HEK293T (cell line): ENCODE results near the gene CFAP157.

Experiments used
- CTCF ChIA-PET: fragments of 350-600 bp; formaldehyde crosslinking; extraction: SDS; loops from one replicate; lab custom pipeline; 2021; ENCODE audit warnings: antibody characterized with exemption, inconsistent platforms; lab: Yijun Ruan, JAX
- POLR2A ChIA-PET: fragments of 350-600 bp; formaldehyde crosslinking; extraction: SDS; loops from one replicate; lab custom pipeline; 2020; ENCODE audit warnings: antibody characterized with exemption, inconsistent platforms; lab: Yijun Ruan, JAX
- DNase-seq: peaks from one replicate; pipeline ENCODE4 v3.0.0; 2012; ENCODE audit warnings: mixed read lengths; ENCODE audit errors: extremely low spot score
- ARNT ChIP-seq: fragments of 450-650 bp; IDR thresholded peaks from 2 replicates; pipeline ENCODE4 v1.6.1; 2017; ENCODE audit warnings: mild to moderate bottlenecking
- BHLHE40 ChIP-seq: fragments of 450-650 bp; IDR thresholded peaks from 2 replicates; pipeline ENCODE4 v1.6.1; 2016; ENCODE audit warnings: mild to moderate bottlenecking, moderate library complexity, borderline replicate concordance
- CTBP1 ChIP-seq: fragments of 450-650 bp; IDR thresholded peaks from 2 replicates; pipeline ENCODE4 v1.6.1; 2016; ENCODE audit warnings: borderline replicate concordance
- ELF4 ChIP-seq: fragments of 450-650 bp; IDR thresholded peaks from 2 replicates; pipeline ENCODE4 v1.6.1; 2017; ENCODE audit warnings: antibody characterized with exemption
- FOXA1 ChIP-seq: fragments of 450-650 bp; IDR thresholded peaks from 2 replicates; pipeline ENCODE4 v1.6.1; 2016; ENCODE audit warnings: mild to moderate bottlenecking
- FOXK2 ChIP-seq: fragments of 450-650 bp; IDR thresholded peaks from 2 replicates; pipeline ENCODE4 v1.6.1; 2016; ENCODE audit warnings: mild to moderate bottlenecking
- FOXM1 ChIP-seq: fragments of 450-650 bp; IDR thresholded peaks from 2 replicates; pipeline ENCODE4 v1.6.1; 2017; ENCODE audit warnings: mild to moderate bottlenecking, borderline replicate concordance
- HDGF ChIP-seq: fragments of 450-650 bp; IDR thresholded peaks from 2 replicates; pipeline ENCODE4 v1.6.1; 2017; ENCODE audit warnings: antibody characterized with exemption, borderline replicate concordance
- L3MBTL2 ChIP-seq: fragments of 450-650 bp; conservative IDR thresholded peaks from 2 replicates; pipeline ENCODE4 v1.6.1; 2016; ENCODE audit warnings: mild to moderate bottlenecking
- LEF1 ChIP-seq: fragments of 450-650 bp; IDR thresholded peaks from 2 replicates; pipeline ENCODE4 v1.6.1; 2017; ENCODE audit warnings: mild to moderate bottlenecking, borderline replicate concordance
- NFRKB ChIP-seq: fragments of 450-650 bp; IDR thresholded peaks from 2 replicates; pipeline ENCODE4 v1.6.1; 2016; ENCODE audit warnings: mild to moderate bottlenecking, moderate library complexity
- SP1 ChIP-seq: fragments of 450-650 bp; IDR thresholded peaks from 2 replicates; pipeline ENCODE4 v1.6.1; 2017
- SUZ12 ChIP-seq: fragments of 450-650 bp; IDR thresholded peaks from 2 replicates; pipeline ENCODE4 v1.6.1; 2016; ENCODE audit warnings: mild to moderate bottlenecking
- TARDBP ChIP-seq: fragments of 450-650 bp; IDR thresholded peaks from 2 replicates; pipeline ENCODE4 v1.6.1; 2016
- ZNF384 ChIP-seq: fragments of 450-650 bp; IDR thresholded peaks from 2 replicates; pipeline ENCODE4 v1.6.1; 2016
- TF ChIP-seq, protein P1 (sequence below): fragments of 450-650 bp; IDR thresholded peaks from 2 replicates; pipeline ENCODE4 v1.6.1; 2016

The CFAP157 gene

DNA sequence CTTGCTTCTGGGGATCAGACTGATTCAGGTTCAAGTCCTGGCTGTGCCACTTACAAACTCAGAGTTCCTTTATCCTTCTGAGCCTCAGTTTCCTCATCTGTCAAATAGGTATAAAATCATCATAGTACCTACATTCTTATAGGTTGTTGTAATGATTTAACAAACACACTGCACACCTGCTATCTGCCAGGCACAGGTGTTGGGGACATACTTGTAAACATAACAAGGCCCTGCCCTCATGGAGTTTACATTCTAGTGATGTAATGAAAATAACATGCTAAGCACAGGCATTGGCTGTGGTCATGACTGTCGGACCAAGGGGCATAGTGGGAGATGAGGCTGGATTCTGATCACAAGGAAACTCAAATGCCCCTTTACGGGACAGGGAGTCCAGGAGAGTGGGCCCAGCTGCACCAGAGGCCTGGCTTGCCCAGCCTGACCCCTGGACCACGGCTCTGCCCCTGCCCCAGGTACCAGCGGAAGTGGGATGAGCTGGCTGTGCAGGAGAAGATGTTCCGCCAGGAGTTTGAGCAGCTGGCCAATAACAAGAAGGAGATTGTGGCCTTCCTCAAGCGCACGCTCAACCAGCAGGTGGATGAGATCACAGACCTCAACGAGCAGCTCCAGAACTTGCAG is 2.3 kb downstream of the CFAP157 start:
- ChIA-PET POLR2A (no interaction called here), CTCF (interaction anchor here (0.6 kb wide), 1 partner anchor 127 kb away, joined by 6 read pairs; no protein-coding TSS in a partner anchor)
- DNase-seq: no peak
- no peak for TF ChIP-seq TARDBP
- no peak for TF ChIP-seq SP1
- no peak for TF ChIP-seq FOXA1
- no peak for TF ChIP-seq ELF4
- no peak for TF ChIP-seq L3MBTL2
- TF ChIP-seq BHLHE40: no peak
- no peak for TF ChIP-seq ZNF384
- no peak for TF ChIP-seq FOXM1
- TF ChIP-seq, protein P1, sequence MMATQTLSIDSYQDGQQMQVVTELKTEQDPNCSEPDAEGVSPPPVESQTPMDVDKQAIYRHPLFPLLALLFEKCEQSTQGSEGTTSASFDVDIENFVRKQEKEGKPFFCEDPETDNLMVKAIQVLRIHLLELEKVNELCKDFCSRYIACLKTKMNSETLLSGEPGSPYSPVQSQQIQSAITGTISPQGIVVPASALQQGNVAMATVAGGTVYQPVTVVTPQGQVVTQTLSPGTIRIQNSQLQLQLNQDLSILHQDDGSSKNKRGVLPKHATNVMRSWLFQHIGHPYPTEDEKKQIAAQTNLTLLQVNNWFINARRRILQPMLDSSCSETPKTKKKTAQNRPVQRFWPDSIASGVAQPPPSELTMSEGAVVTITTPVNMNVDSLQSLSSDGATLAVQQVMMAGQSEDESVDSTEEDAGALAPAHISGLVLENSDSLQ: no peak
- TF ChIP-seq CTBP1: no peak
- TF ChIP-seq FOXK2: no peak
- no peak for TF ChIP-seq NFRKB
- no peak for TF ChIP-seq ARNT
- TF ChIP-seq SUZ12: no peak
- TF ChIP-seq LEF1: no peak
- no peak for TF ChIP-seq HDGF

DNA sequence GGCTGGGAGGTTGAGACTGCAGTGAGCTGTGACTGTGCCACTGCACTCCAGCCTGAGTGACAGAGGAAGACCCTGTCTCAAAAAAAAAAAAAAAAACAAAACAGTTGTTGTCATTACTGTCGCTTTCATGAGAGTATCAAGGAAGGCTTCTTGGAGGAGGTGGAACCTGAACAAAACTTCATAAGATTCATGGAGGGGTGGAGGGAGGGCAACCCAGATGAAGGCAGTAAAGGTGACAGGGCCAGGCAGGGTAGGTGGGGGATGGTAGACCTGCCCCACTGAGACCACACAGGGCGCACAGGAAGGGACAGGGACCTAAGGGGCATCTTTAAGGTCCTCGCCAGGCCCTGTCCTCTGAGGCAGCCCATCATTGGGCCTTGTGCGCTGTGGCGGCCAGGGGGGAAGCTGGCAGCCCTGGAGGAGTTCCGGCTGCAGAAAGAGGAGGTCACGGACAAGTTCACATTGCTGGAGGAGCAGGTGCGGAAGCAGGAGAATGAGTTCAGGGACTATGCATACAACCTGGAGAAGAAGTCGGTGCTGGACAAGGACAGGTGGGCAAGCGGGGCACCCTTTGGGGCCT is 3.5 kb downstream of the CFAP157 start:
- no peak for TF ChIP-seq FOXM1
- TF ChIP-seq FOXA1: no peak
- no peak for TF ChIP-seq NFRKB
- TF ChIP-seq ARNT: no peak
- TF ChIP-seq TARDBP: no peak
- TF ChIP-seq L3MBTL2: no peak
- TF ChIP-seq SP1: no peak
- no peak for TF ChIP-seq SUZ12
- TF ChIP-seq LEF1: no peak
- no peak for TF ChIP-seq ZNF384
- DNase-seq: no peak
- POLR2A ChIA-PET: no interaction called here
- CTCF ChIA-PET: no interaction called here

DNA sequence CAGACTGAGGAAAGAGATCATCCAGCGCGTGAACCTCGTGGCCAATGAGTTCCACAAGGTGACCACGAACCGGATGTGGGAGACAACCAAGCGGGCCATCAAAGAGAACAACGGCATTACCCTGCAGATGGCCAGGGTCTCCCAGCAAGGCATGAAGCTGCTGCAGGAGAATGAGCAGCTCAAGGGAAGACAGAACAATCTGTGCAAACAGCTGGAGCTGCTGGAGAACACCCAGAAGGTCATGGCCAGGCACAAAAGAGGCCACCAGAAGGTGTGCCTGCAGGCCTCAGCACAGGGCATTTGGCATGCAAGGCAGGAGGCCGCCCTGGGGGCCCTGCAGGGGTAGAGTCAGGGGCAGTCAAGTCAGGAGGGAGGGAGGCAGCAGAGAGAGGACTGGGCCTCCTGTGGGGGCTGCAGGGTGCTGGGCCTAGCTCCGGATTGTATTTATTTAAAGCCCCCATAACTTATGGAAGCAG is 4.5 kb downstream of the CFAP157 start:
- CTCF ChIA-PET: no interaction called here

DNA sequence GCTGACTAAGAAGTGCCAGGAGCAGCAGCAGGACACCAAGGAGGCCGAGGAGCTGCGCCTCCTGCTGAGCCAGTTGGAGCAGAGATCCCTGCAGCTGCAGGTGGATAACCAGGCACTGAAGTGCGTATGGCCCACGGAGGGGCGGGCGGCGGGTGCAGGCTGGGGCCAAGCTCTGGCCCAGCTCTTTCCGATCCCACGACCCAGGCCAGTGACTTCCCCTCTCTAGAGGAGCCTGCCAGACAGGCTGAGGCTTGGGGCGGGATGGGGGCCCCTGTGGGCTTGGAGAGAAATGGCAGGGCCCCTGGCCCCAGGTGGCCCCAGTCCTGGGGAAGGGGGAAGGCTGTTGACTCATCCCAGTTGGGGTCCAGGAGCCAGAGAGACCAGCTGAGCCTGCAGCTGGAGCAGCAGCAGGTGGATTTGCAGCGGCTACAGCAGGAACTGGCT is 5.1 kb downstream of the CFAP157 start:
- CTCF ChIA-PET: interaction anchor here (0.7 kb wide), 1 partner anchor 29 kb away, joined by 3 read pairs; no protein-coding TSS in a partner anchor
- DNase-seq: no peak
- TF ChIP-seq NFRKB: no peak
- TF ChIP-seq L3MBTL2: no peak
- no peak for TF ChIP-seq TARDBP
- no peak for TF ChIP-seq ELF4
- no peak for TF ChIP-seq ARNT
- TF ChIP-seq HDGF: no peak
- no peak for TF ChIP-seq FOXM1
- no peak for TF ChIP-seq FOXA1
- TF ChIP-seq LEF1: no peak
- POLR2A ChIA-PET: no interaction called here

More for the DNA sequence above, 4.5 kb downstream of the CFAP157 start:
- no peak for TF ChIP-seq HDGF
- TF ChIP-seq TARDBP: no peak
- no peak for TF ChIP-seq LEF1
- no peak for TF ChIP-seq FOXM1
- TF ChIP-seq FOXA1: no peak
- no peak for DNase-seq
- POLR2A ChIA-PET: no interaction called here

DNA sequence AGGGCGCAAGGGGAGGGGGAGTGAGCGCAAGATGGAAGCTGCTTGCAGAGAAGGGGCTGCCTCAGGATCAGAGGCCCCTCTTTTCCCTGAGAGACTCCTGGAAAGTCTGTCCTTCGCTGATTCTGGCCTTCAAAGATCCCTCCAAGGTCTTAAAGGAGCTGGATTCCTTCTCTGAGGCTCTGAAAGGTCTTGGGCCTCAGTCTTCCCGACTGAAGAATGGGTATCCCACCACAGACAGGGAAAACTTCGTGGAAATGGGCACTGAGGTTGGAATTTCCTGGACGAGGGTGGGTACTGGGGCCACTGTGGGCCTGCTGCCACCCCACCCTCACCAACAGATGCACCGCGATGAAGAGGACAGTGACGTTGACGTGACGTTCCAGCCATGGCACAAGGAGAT is 5.6 kb downstream of the CFAP157 start:
- POLR2A ChIA-PET: no interaction called here
- CTCF ChIA-PET: interaction anchor here (0.7 kb wide), 1 partner anchor 29 kb away, joined by 3 read pairs; no protein-coding TSS in a partner anchor
- no peak for DNase-seq
- TF ChIP-seq CTBP1: no peak
- TF ChIP-seq HDGF: no peak
- TF ChIP-seq NFRKB: no peak
- no peak for TF ChIP-seq FOXM1
- no peak for TF ChIP-seq LEF1
- no peak for TF ChIP-seq SUZ12
- no peak for TF ChIP-seq BHLHE40
- no peak for TF ChIP-seq ZNF384
- TF ChIP-seq FOXA1: no peak
- TF ChIP-seq SP1: no peak
- TF ChIP-seq ELF4: no peak
- no peak for TF ChIP-seq L3MBTL2

DNA sequence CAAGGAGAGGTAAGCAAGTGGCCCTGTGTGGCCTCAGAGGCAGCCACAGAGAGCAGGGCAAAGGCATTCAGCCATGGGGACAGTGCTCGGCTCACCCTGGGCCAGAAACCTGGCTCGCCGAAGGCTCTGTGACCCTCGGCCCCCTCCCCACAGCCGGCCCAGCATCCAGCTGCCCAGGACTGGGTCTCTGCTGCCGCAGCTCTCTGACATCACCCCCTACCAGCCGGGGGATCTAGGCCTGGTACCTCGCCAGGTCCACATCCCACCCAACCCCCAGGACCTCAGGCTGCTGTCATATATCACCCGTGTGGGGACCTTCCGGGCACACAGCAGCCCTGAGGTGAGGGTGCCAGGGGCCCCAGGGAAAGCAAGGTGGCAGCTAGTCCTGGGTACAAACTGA is 6.1 kb downstream of the CFAP157 start:
- DNase-seq: no peak
- ChIA-PET CTCF (no interaction called here), POLR2A (no interaction called here)
- TF ChIP-seq FOXA1 (no peak), CTBP1 (no peak), SP1 (no peak), ELF4 (no peak), TARDBP (no peak), LEF1 (no peak), NFRKB (no peak), ZNF384 (no peak), L3MBTL2 (no peak), SUZ12 (no peak)
- TF ChIP-seq, protein P1: no peak
